ENCODE measurements around the gene TMEM44.

DNA sequence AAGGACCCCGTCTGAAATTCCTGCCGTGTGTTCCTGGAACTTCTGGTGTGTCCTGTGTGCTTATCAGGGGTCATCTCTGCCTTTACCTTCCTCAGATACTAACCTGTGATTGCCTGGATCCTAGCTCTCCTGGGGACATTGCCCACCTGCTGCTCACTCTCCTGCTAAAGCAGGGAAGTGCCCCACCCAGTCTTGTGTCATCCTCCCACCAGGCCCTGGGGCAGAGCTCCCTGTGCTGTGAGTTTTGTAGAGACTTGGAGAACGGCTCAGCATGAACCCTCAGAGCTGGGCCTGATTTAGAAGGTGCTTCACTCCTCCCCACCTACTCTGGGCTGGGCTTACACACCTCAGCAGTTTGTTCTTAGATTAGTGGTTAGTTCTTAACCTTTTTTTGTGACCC lies 3.8 kb upstream of the TMEM44 start:
- TF ChIP-seq, protein P1, sequence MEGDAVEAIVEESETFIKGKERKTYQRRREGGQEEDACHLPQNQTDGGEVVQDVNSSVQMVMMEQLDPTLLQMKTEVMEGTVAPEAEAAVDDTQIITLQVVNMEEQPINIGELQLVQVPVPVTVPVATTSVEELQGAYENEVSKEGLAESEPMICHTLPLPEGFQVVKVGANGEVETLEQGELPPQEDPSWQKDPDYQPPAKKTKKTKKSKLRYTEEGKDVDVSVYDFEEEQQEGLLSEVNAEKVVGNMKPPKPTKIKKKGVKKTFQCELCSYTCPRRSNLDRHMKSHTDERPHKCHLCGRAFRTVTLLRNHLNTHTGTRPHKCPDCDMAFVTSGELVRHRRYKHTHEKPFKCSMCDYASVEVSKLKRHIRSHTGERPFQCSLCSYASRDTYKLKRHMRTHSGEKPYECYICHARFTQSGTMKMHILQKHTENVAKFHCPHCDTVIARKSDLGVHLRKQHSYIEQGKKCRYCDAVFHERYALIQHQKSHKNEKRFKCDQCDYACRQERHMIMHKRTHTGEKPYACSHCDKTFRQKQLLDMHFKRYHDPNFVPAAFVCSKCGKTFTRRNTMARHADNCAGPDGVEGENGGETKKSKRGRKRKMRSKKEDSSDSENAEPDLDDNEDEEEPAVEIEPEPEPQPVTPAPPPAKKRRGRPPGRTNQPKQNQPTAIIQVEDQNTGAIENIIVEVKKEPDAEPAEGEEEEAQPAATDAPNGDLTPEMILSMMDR (conservative IDR thresholded peaks at IDR 0.05 in 1 of 2, IDR thresholded peaks at IDR 0.05 in 1 of 2; ENCODE audit: extremely low read depth in 1 of 2, insufficient read depth in 1 of 2, low read depth in 1 of 2, low read length in 2 of 2): no peak
- TF ChIP-seq EZH2 (IDR thresholded peaks at IDR 0.05; ENCODE audit: borderline replicate concordance, low read length): no peak
